ENCODE measurements around the gene SLC4A8.

Gene SLC4A8

GRCh38 chr12:51458635-51459034 lies 34.0 kb downstream of the SLC4A8 start:
- Histone ChIP-seq H3K23ac (ENCODE audit: low read depth, low read length, poor library complexity) (no peak overlapping the region), H4K8ac (ENCODE audit: low read depth, low read length) (no peak overlapping the region), H3K4ac (ENCODE audit: low read length) (no peak overlapping the region), H3K27me3 (ENCODE audit: control insufficient read depth in 3 of 3, insufficient read depth in 3 of 3, low read depth in 1 of 3, low read length in 3 of 3) (no peaks in the 10 kb centered on the region), H3K36me3 (replicated peaks in 1 of 2; ENCODE audit: control insufficient read depth in 2 of 2, insufficient read depth in 2 of 2, low read length in 2 of 2) (peaks cover 0 to 56% of the 10 kb centered on the region in 2 donors), H3K14ac (ENCODE audit: low read length) (no peak overlapping the region), H3K9me3 (replicated peaks in 1 of 2; ENCODE audit: control insufficient read depth in 2 of 2, insufficient read depth in 1 of 2, low read depth in 1 of 2, low read length in 2 of 2) (no peaks in the 10 kb centered on the region), H3K4me2 (ENCODE audit: insufficient read depth, low read length, poor library complexity, severe bottlenecking) (no peak overlapping the region), H2AFZ (ENCODE audit: low read length) (no peak overlapping the region), H3K9ac (ENCODE audit: low read depth, low read length, poor library complexity) (no peak overlapping the region), H4K91ac (ENCODE audit: low read depth, low read length, poor library complexity) (no peak overlapping the region), H3K79me1 (ENCODE audit: low read depth, low read length) (no peaks in the 10 kb centered on the region), H2BK15ac (ENCODE audit: low read length) (no peak overlapping the region), H2BK5ac (ENCODE audit: low read length) (no peak overlapping the region), H3K27ac (replicated peaks; ENCODE audit: low read length) (no peak overlapping the region), H3K4me3 (ENCODE audit: low read length in 2 of 2) (no peak overlapping the region), H3K18ac (ENCODE audit: low read length) (no peak overlapping the region), H2BK120ac (ENCODE audit: low read depth, low read length) (no peak overlapping the region), H2AK5ac (ENCODE audit: low read depth, low read length) (no peak overlapping the region), H2BK12ac (ENCODE audit: low read length) (no peak overlapping the region), H3K4me1 (ENCODE audit: control insufficient read depth in 2 of 2, insufficient read depth in 1 of 2, low read depth in 1 of 2, low read length in 2 of 2) (peaks cover 1 to 5% of the 10 kb centered on the region in 2 donors)
- no peak for DNase-seq (ENCODE audit: low spot score)

- no peak overlapping the region for H2BK12ac ChIP-seq (ENCODE audit: low read length)
- no peak overlapping the region for H2BK5ac ChIP-seq (ENCODE audit: low read length)
- no peak overlapping the region for H3K4me2 ChIP-seq (ENCODE audit: insufficient read depth, low read length, poor library complexity, severe bottlenecking)
- no peak overlapping the region for H2AK5ac ChIP-seq (ENCODE audit: low read depth, low read length)
- no peaks in the 10 kb centered on the region for H3K27me3 ChIP-seq (ENCODE audit: control insufficient read depth in 3 of 3, insufficient read depth in 3 of 3, low read depth in 1 of 3, low read length in 3 of 3)
- no peak overlapping the region for H2BK15ac ChIP-seq (ENCODE audit: low read length)
- H2BK120ac ChIP-seq (ENCODE audit: low read depth, low read length) = no peak overlapping the region
- peaks cover 0 to 5% of the 10 kb centered on the region in 2 donors for H3K4me1 ChIP-seq (ENCODE audit: control insufficient read depth in 2 of 2, insufficient read depth in 1 of 2, low read depth in 1 of 2, low read length in 2 of 2)
- H3K14ac ChIP-seq (ENCODE audit: low read length) = no peak overlapping the region
- no peak overlapping the region for H2AFZ ChIP-seq (ENCODE audit: low read length)
- H3K9me3 ChIP-seq (replicated peaks in 1 of 2; ENCODE audit: control insufficient read depth in 2 of 2, insufficient read depth in 1 of 2, low read depth in 1 of 2, low read length in 2 of 2) = no peaks in the 10 kb centered on the region
- no peak overlapping the region for H3K4ac ChIP-seq (ENCODE audit: low read length)
- H3K18ac ChIP-seq (ENCODE audit: low read length) = no peak overlapping the region
- H4K8ac ChIP-seq (ENCODE audit: low read depth, low read length) = no peak overlapping the region
- peaks cover 2 to 71% of the 10 kb centered on the region in 2 donors for H3K36me3 ChIP-seq (replicated peaks in 1 of 2; ENCODE audit: control insufficient read depth in 2 of 2, insufficient read depth in 2 of 2, low read length in 2 of 2)
- H3K79me1 ChIP-seq (ENCODE audit: low read depth, low read length) = no peaks in the 10 kb centered on the region
- no peak overlapping the region for H3K4me3 ChIP-seq (ENCODE audit: low read length in 2 of 2)
- H4K91ac ChIP-seq (ENCODE audit: low read depth, low read length, poor library complexity) = no peak overlapping the region
- DNase-seq (ENCODE audit: low spot score) = no peak
- H3K9ac ChIP-seq (ENCODE audit: low read depth, low read length, poor library complexity) = no peak overlapping the region
- WGBS, 2 donors (ENCODE audit: extremely low coverage in 2 of 2, insufficient read length in 2 of 2, insufficient replicate concordance in 1 of 2) = no CpG with 5 or more reads among the region's 2 CpGs
- H3K27ac ChIP-seq (replicated peaks; ENCODE audit: low read length) = no peak overlapping the region
- no peak overlapping the region for H3K23ac ChIP-seq (ENCODE audit: low read depth, low read length, poor library complexity)
Observed at GRCh38 chr12:51460519-51460918, 35.9 kb downstream of the SLC4A8 start.

GRCh38 chr12:51465491-51465890 lies 40.9 kb downstream of the SLC4A8 start:
- WGBS, 2 donors (ENCODE audit: extremely low coverage in 2 of 2, insufficient read length in 2 of 2, insufficient replicate concordance in 1 of 2) = no CpG with 5 or more reads among the region's 1 CpG
- peaks cover 5 to 66% of the 10 kb centered on the region in 2 donors for H3K36me3 ChIP-seq (replicated peaks in 1 of 2; ENCODE audit: control insufficient read depth in 2 of 2, insufficient read depth in 2 of 2, low read length in 2 of 2)
- H3K4ac ChIP-seq (ENCODE audit: low read length) = no peak overlapping the region
- H3K27ac ChIP-seq (replicated peaks; ENCODE audit: low read length) = no peak overlapping the region
- no peak overlapping the region for H4K91ac ChIP-seq (ENCODE audit: low read depth, low read length, poor library complexity)
- H2BK120ac ChIP-seq (ENCODE audit: low read depth, low read length) = no peak overlapping the region
- no peak overlapping the region for H2BK5ac ChIP-seq (ENCODE audit: low read length)
- H3K4me2 ChIP-seq (ENCODE audit: insufficient read depth, low read length, poor library complexity, severe bottlenecking) = no peak overlapping the region
- H2BK15ac ChIP-seq (ENCODE audit: low read length) = no peak overlapping the region
- H3K23ac ChIP-seq (ENCODE audit: low read depth, low read length, poor library complexity) = no peak overlapping the region
- no peak overlapping the region for H4K8ac ChIP-seq (ENCODE audit: low read depth, low read length)
- H3K27me3 ChIP-seq (ENCODE audit: control insufficient read depth in 3 of 3, insufficient read depth in 3 of 3, low read depth in 1 of 3, low read length in 3 of 3) = no peaks in the 10 kb centered on the region
- peaks cover 0 to 3% of the 10 kb centered on the region in 2 donors for H3K4me1 ChIP-seq (ENCODE audit: control insufficient read depth in 2 of 2, insufficient read depth in 1 of 2, low read depth in 1 of 2, low read length in 2 of 2)
- no peak overlapping the region for H3K9ac ChIP-seq (ENCODE audit: low read depth, low read length, poor library complexity)
- no peak overlapping the region for H2AFZ ChIP-seq (ENCODE audit: low read length)
- no peaks in the 10 kb centered on the region for H3K79me1 ChIP-seq (ENCODE audit: low read depth, low read length)
- no peak overlapping the region for H2AK5ac ChIP-seq (ENCODE audit: low read depth, low read length)
- no peak for DNase-seq (ENCODE audit: low spot score)
- H3K9me3 ChIP-seq (replicated peaks in 1 of 2; ENCODE audit: control insufficient read depth in 2 of 2, insufficient read depth in 1 of 2, low read depth in 1 of 2, low read length in 2 of 2) = no peaks in the 10 kb centered on the region
- no peak overlapping the region for H3K14ac ChIP-seq (ENCODE audit: low read length)
- no peak overlapping the region for H3K18ac ChIP-seq (ENCODE audit: low read length)
- no peak overlapping the region for H3K4me3 ChIP-seq (ENCODE audit: low read length in 2 of 2)
- H2BK12ac ChIP-seq (ENCODE audit: low read length) = no peak overlapping the region

- Histone ChIP-seq H2BK12ac (ENCODE audit: low read length) (no peak overlapping the region), H2BK120ac (ENCODE audit: low read depth, low read length) (no peak overlapping the region), H3K9me3 (replicated peaks in 1 of 2; ENCODE audit: control insufficient read depth in 2 of 2, insufficient read depth in 1 of 2, low read depth in 1 of 2, low read length in 2 of 2) (no peaks in the 10 kb centered on the region), H2BK15ac (ENCODE audit: low read length) (no peak overlapping the region), H3K4me3 (ENCODE audit: low read length in 2 of 2) (no peak overlapping the region), H3K27ac (replicated peaks; ENCODE audit: low read length) (no peak overlapping the region), H3K4ac (ENCODE audit: low read length) (no peak overlapping the region), H3K23ac (ENCODE audit: low read depth, low read length, poor library complexity) (no peak overlapping the region), H3K4me2 (ENCODE audit: insufficient read depth, low read length, poor library complexity, severe bottlenecking) (no peak overlapping the region), H3K14ac (ENCODE audit: low read length) (no peak overlapping the region), H3K18ac (ENCODE audit: low read length) (no peak overlapping the region), H2BK5ac (ENCODE audit: low read length) (no peak overlapping the region), H2AFZ (ENCODE audit: low read length) (no peak overlapping the region), H3K4me1 (ENCODE audit: control insufficient read depth in 2 of 2, insufficient read depth in 1 of 2, low read depth in 1 of 2, low read length in 2 of 2) (no peaks in the 10 kb centered on the region), H2AK5ac (ENCODE audit: low read depth, low read length) (no peak overlapping the region), H3K27me3 (ENCODE audit: control insufficient read depth in 3 of 3, insufficient read depth in 3 of 3, low read depth in 1 of 3, low read length in 3 of 3) (no peaks in the 10 kb centered on the region), H4K8ac (ENCODE audit: low read depth, low read length) (no peak overlapping the region), H3K79me1 (ENCODE audit: low read depth, low read length) (no peaks in the 10 kb centered on the region), H4K91ac (ENCODE audit: low read depth, low read length, poor library complexity) (no peak overlapping the region), H3K9ac (ENCODE audit: low read depth, low read length, poor library complexity) (no peak overlapping the region), H3K36me3 (replicated peaks in 1 of 2; ENCODE audit: control insufficient read depth in 2 of 2, insufficient read depth in 2 of 2, low read length in 2 of 2) (peaks cover 7 to 64% of the 10 kb centered on the region in 2 donors)
- no CpG with 5 or more reads among the region's 1 CpG for WGBS, 2 donors (ENCODE audit: extremely low coverage in 2 of 2, insufficient read length in 2 of 2, insufficient replicate concordance in 1 of 2)
- DNase-seq (ENCODE audit: low spot score) = no peak
Observed at GRCh38 chr12:51470116-51470515, 45.5 kb downstream of the SLC4A8 start.

Data from neuronal stem cell (in vitro differentiated cells).